PC-9 (cell line): ENCODE data around the gene KHK. TPM values are rescaled to one million over a fixed set of nuclear protein-coding genes. Genes with fewer than 3 reads are reported as not detected.

Experiments
- BruUV-seq: library from RNA; stranded (reverse); fragments of 400-500 nt; replicated peaks from 2 replicates; lab custom pipeline; 2021; lab: Mats Ljungman, UMichigan
- CTCF ChIA-PET: fragments of 300-600 bp; sonication (Branson Sonifier 250); formaldehyde crosslinking; loops from one replicate; lab custom pipeline; 2022; ENCODE audit warnings: antibody characterized with exemption; lab: Charles Lee
- POLR2A ChIA-PET: fragments of 300-600 bp; sonication (Branson Sonifier 250); formaldehyde crosslinking; loops from one replicate; lab custom pipeline; 2022; ENCODE audit warnings: antibody characterized with exemption; ENCODE audit not compliant: unreplicated experiment; lab: Charles Lee
- DNase-seq, 2 experiments: peaks; one replicate each; pipeline versions ENCODE4 v3.0.0 to v3.0.0-alpha.2; 2015 to 2022; ENCODE audit warnings: mixed read lengths in 1 of 2
- H2AFZ ChIP-seq: fragments of 200-600 bp; sonication (generic); 2 replicates; pipeline ENCODE4 v1.8.1; 2017; ENCODE audit warnings: antibody characterized with exemption
- H3F3A ChIP-seq: fragments of 200-600 bp; sonication (generic); 2 replicates; pipeline ENCODE4 v1.8.1; 2017; ENCODE audit warnings: antibody characterized with exemption, mild to moderate bottlenecking, low read depth; ENCODE audit not compliant: insufficient read depth
- H3K27ac ChIP-seq: fragments of 200-600 bp; sonication (generic); 2 replicates; pipeline ENCODE4 v1.6.1; 2016; ENCODE audit warnings: mixed run types
- H3K27me3 ChIP-seq: fragments of 200-600 bp; sonication (generic); 2 replicates; pipeline ENCODE4 v1.6.1; 2016; ENCODE audit warnings: low read depth, mixed run types; ENCODE audit not compliant: insufficient read depth
- H3K36me3 ChIP-seq: fragments of 200-600 bp; sonication (generic); 2 replicates; pipeline ENCODE4 v1.6.1; 2016; ENCODE audit warnings: low read depth, mixed run types
- H3K4me1 ChIP-seq: fragments of 200-600 bp; sonication (generic); replicated peaks from 2 replicates; pipeline ENCODE4 v1.6.1; 2016; ENCODE audit warnings: mixed run types; ENCODE audit not compliant: insufficient read depth
- H3K4me2 ChIP-seq: fragments of 200-600 bp; sonication (generic); 2 replicates; pipeline ENCODE4 v1.6.1; 2017; ENCODE audit warnings: mixed run types
- H3K4me3 ChIP-seq: fragments of 200-600 bp; sonication (generic); 2 replicates; pipeline ENCODE4 v1.6.1; 2016; ENCODE audit warnings: mixed run types
- H3K79me2 ChIP-seq: fragments of 200-600 bp; sonication (generic); 2 replicates; pipeline ENCODE4 v1.6.1; 2017; ENCODE audit warnings: low read depth, mixed run types
- H3K9me2 ChIP-seq: fragments of 200-600 bp; sonication (generic); 2 replicates; pipeline ENCODE4 v1.8.1; 2017; ENCODE audit warnings: mild to moderate bottlenecking; ENCODE audit not compliant: insufficient read depth
- H3K9me3 ChIP-seq: fragments of 200-600 bp; sonication (generic); 2 replicates; pipeline ENCODE4 v1.8.1; 2016; ENCODE audit warnings: low read depth; ENCODE audit not compliant: insufficient read depth
- H4K20me1 ChIP-seq: fragments of 200-600 bp; sonication (generic); 2 replicates; pipeline ENCODE4 v1.8.1; 2017; ENCODE audit not compliant: insufficient read depth
- CTCF ChIP-seq: fragments of 200-600 bp; sonication (generic); conservative IDR thresholded peaks from 2 replicates; pipeline ENCODE4 v1.6.1; 2017; ENCODE audit warnings: mixed run types, antibody characterized with exemption, mild to moderate bottlenecking, moderate library complexity
- EZH2 ChIP-seq: fragments of 200-600 bp; sonication (generic); IDR thresholded peaks from 2 replicates; pipeline ENCODE4 v1.8.0; 2017; ENCODE audit warnings: antibody characterized with exemption, low read depth
- intact Hi-C: fragments of 100-400 bp; cut with micrococcal nuclease; formaldehyde crosslinking; loops from one replicate; pipeline ENCODE4 v1.10.0; 2022; ENCODE audit not compliant: unreplicated experiment
- total RNA-seq: library from RNA; stranded (reverse); gene quantifications from 2 replicates; pipeline ENCODE4 v1.2.3, GENCODE V29; 2021

Gene KHK
- total RNA-seq, 1 experiment from 2014 or later, result 4.4 TPM

- H3K9me2 ChIP-seq, result no peaks in the 10 kb centered on the region
- H2AFZ ChIP-seq, result no peak overlapping the region
- no peak for DNase-seq
- TF ChIP-seq EZH2 (no peak), CTCF (no peak)
- H3K4me2 ChIP-seq, result no peak overlapping the region
- peaks cover 6% of the 10 kb centered on the region for H3K4me1 ChIP-seq
- H3K79me2 ChIP-seq, result peaks cover 16% of the 10 kb centered on the region
- ChIA-PET POLR2A (interaction anchor here (0.6 kb wide), 1 partner anchor 147 kb away, joined by 3 read pairs; the partner anchor contains the start of genes ATRAID and SLC5A6), CTCF (interaction anchor here (0.7 kb wide), 1 partner anchor 219 kb away, joined by 5 read pairs; no protein-coding TSS in a partner anchor)
- no peaks in the 10 kb centered on the region for H3K9me3 ChIP-seq
- BruUV-seq, result no TSS peak
- no peak overlapping the region for H3K27ac ChIP-seq
- peaks cover 18% of the 10 kb centered on the region; the same call in 1 of the 2 replicates for H4K20me1 ChIP-seq
- H3K36me3 ChIP-seq, result peaks cover 29% of the 10 kb centered on the region
- H3F3A ChIP-seq, result peaks cover 31% of the 10 kb centered on the region
- H3K27me3 ChIP-seq, result no peaks in the 10 kb centered on the region
- H3K4me3 ChIP-seq, result no peak overlapping the region
- intact Hi-C loops, result no loop called here
Measured at GRCh38 chr2:27065128-27065527, 21.4 kb upstream of the KHK start.

GRCh38 chr2:27067385-27067784, 19.2 kb upstream of the KHK start:
- DNase-seq, result no peak
- peaks cover 11% of the 10 kb centered on the region for H3K4me1 ChIP-seq
- ChIA-PET POLR2A (no interaction called here), CTCF (no interaction called here)
- no peaks in the 10 kb centered on the region for H3K27me3 ChIP-seq
- no peak overlapping the region for H3K4me2 ChIP-seq
- intact Hi-C loops, result no loop called here
- BruUV-seq, result no TSS peak
- no peak overlapping the region for H3K27ac ChIP-seq
- H4K20me1 ChIP-seq, result peaks cover 12% of the 10 kb centered on the region; the same call in 1 of the 2 replicates
- no peaks in the 10 kb centered on the region for H3K9me3 ChIP-seq
- no peak overlapping the region for H3K4me3 ChIP-seq
- TF ChIP-seq EZH2, result no peak
- TF ChIP-seq CTCF, result no peak
- H3K9me2 ChIP-seq, result no peaks in the 10 kb centered on the region
- H3K36me3 ChIP-seq, result peaks cover 28% of the 10 kb centered on the region
- peaks cover 27% of the 10 kb centered on the region for H3F3A ChIP-seq
- H3K79me2 ChIP-seq, result peaks cover 29% of the 10 kb centered on the region
- H2AFZ ChIP-seq, result no peak overlapping the region

- peaks cover 19% of the 10 kb centered on the region for H3K36me3 ChIP-seq
- no peak overlapping the region for H2AFZ ChIP-seq
- peaks cover 29% of the 10 kb centered on the region for H3K79me2 ChIP-seq
- no TSS peak for BruUV-seq
- no peak for TF ChIP-seq CTCF
- TF ChIP-seq EZH2, result no peak
- CTCF ChIA-PET, result no interaction called here
- H3F3A ChIP-seq, result peaks cover 15% of the 10 kb centered on the region
- H3K4me3 ChIP-seq, result no peak overlapping the region
- H4K20me1 ChIP-seq, result 0 out of 2 replicates have a peak, but pooled peaks cover 6% of the 10 kb centered on the region
- POLR2A ChIA-PET, result no interaction called here
- no peak overlapping the region for H3K27ac ChIP-seq
- peak overlapping the region; percentile 94; the same call in 1 of the 2 replicates for H3K4me2 ChIP-seq
- H3K4me1 ChIP-seq, result peaks cover 11% of the 10 kb centered on the region
- no peaks in the 10 kb centered on the region for H3K9me3 ChIP-seq
- intact Hi-C loops, result no loop called here
- H3K27me3 ChIP-seq, result no peaks in the 10 kb centered on the region
- no peak for DNase-seq
- H3K9me2 ChIP-seq, result no peaks in the 10 kb centered on the region
Measured at GRCh38 chr2:27069436-27069835, 17.1 kb upstream of the KHK start.
